NCI-H446 (cell line): ENCODE results near the gene CEACAM21.
A peak's percentile ranks its signal among the peaks of the same experiment; 100 is the strongest.

Source experiments
- DNase-seq, 2 experiments: peaks; one replicate each; lab custom pipeline; 2025; lab: John Stamatoyannopoulos, UW

The CEACAM21 gene

GRCh38 chr19:41575998-41576397, at the start of gene CEACAM21:
CEACAM21 (plus strand) TSS chr19:41576166; CDS start chr19:41576275, 109 bp downstream.
- DNase-seq = no peak

- DNase-seq = no peak
Observed at GRCh38 chr19:41527089-41527488, 48.9 kb upstream of the CEACAM21 start.

- no peak for DNase-seq
Observed at GRCh38 chr19:41528106-41528505, 47.9 kb upstream of the CEACAM21 start.

GRCh38 chr19:41529484-41530183, 46.3 kb upstream of the CEACAM21 start:
- DNase-seq = no peak

- no peak for DNase-seq
Observed at GRCh38 chr19:41530184-41530534, 45.8 kb upstream of the CEACAM21 start.

GRCh38 chr19:41530761-41531301, 45.1 kb upstream of the CEACAM21 start:
- no peak for DNase-seq

GRCh38 chr19:41531438-41532311, 44.3 kb upstream of the CEACAM21 start:
- peak; percentile 24 to 60 for DNase-seq

- no peak for DNase-seq
Observed at GRCh38 chr19:41532526-41532925, 43.4 kb upstream of the CEACAM21 start.

- no peak for DNase-seq
Observed at GRCh38 chr19:41533671-41534215, 42.2 kb upstream of the CEACAM21 start.

GRCh38 chr19:41535029-41535622, 40.8 kb upstream of the CEACAM21 start:
- no peak for DNase-seq

- DNase-seq = peak in 1 of 2 experiments; percentile 12
Observed at GRCh38 chr19:41537789-41538188, 38.2 kb upstream of the CEACAM21 start.

- DNase-seq = no peak
Observed at GRCh38 chr19:41540041-41540695, 35.8 kb upstream of the CEACAM21 start.

- peak in 1 of 2 experiments; percentile 58 for DNase-seq
Observed at GRCh38 chr19:41541990-41542584, 33.9 kb upstream of the CEACAM21 start.

- no peak for DNase-seq
Observed at GRCh38 chr19:41542622-41543021, 33.3 kb upstream of the CEACAM21 start.

GRCh38 chr19:41543582-41543981, 32.4 kb upstream of the CEACAM21 start:
- no peak for DNase-seq

GRCh38 chr19:41545547-41545946, 30.4 kb upstream of the CEACAM21 start:
- DNase-seq = no peak

- DNase-seq = no peak
Observed at GRCh38 chr19:41546386-41546789, 29.6 kb upstream of the CEACAM21 start.

- DNase-seq = no peak
Observed at GRCh38 chr19:41546961-41547360, 29.0 kb upstream of the CEACAM21 start.

- DNase-seq = no peak
Observed at GRCh38 chr19:41547569-41547968, 28.4 kb upstream of the CEACAM21 start.

GRCh38 chr19:41548047-41548446, 27.9 kb upstream of the CEACAM21 start:
- no peak for DNase-seq

GRCh38 chr19:41548954-41549688, 26.8 kb upstream of the CEACAM21 start:
- DNase-seq = no peak
